H54 (cell line): ENCODE data around the gene OLIG1.

Experiments
- DNase-seq: peaks from one replicate; pipeline ENCODE4 v3.0.0; 2011; ENCODE audit warnings: low spot score, mixed read lengths; ENCODE audit not compliant: insufficient read length
- FAIRE-seq: peaks from 3 replicates; lab custom pipeline; 2011; peaks lifted over from hg19 to GRCh38; lab: Jason Lieb, UNC
- POLR2A ChIP-seq: IDR thresholded peaks from 2 replicates; pipeline ENCODE4 v1.6.1; 2011; ENCODE audit warnings: low read depth, mild to moderate bottlenecking, low read length

The OLIG1 gene

GRCh38 chr21:33026878-33027400 lies 43.0 kb upstream of the OLIG1 start:
- no peak for DNase-seq
- no peak for TF ChIP-seq POLR2A
- no peak for FAIRE-seq

GRCh38 chr21:33027401-33028286 lies 42.3 kb upstream of the OLIG1 start:
- FAIRE-seq (no peak), DNase-seq (no peak)
- TF ChIP-seq POLR2A = no peak

- no peak for TF ChIP-seq POLR2A
- DNase-seq (no peak), FAIRE-seq (no peak)
Measured at GRCh38 chr21:33028287-33028670, 41.7 kb upstream of the OLIG1 start.

- DNase-seq (no peak), FAIRE-seq (no peak)
Measured at GRCh38 chr21:33028773-33029384, 41.1 kb upstream of the OLIG1 start.

GRCh38 chr21:33029385-33029921 lies 40.5 kb upstream of the OLIG1 start:
- FAIRE-seq (no peak), DNase-seq (no peak)
- TF ChIP-seq POLR2A = no peak

More at GRCh38 chr21:33028773-33029384, 41.1 kb upstream of the OLIG1 start:
- no peak for TF ChIP-seq POLR2A

- DNase-seq (no peak), FAIRE-seq (no peak)
- no peak for TF ChIP-seq POLR2A
Measured at GRCh38 chr21:33029975-33030461, 39.9 kb upstream of the OLIG1 start.

- no peak for FAIRE-seq
- DNase-seq = no peak
- TF ChIP-seq POLR2A = no peak
Measured at GRCh38 chr21:33030633-33031032, 39.3 kb upstream of the OLIG1 start.

- no peak for FAIRE-seq
- DNase-seq = no peak
- no peak for TF ChIP-seq POLR2A
Measured at GRCh38 chr21:33031152-33031911, 38.6 kb upstream of the OLIG1 start.

- FAIRE-seq (no peak), DNase-seq (no peak)
- TF ChIP-seq POLR2A = no peak
Measured at GRCh38 chr21:33032434-33033047, 37.4 kb upstream of the OLIG1 start.

- FAIRE-seq (no peak), DNase-seq (no peak)
- no peak for TF ChIP-seq POLR2A
Measured at GRCh38 chr21:33033094-33033951, 36.6 kb upstream of the OLIG1 start.

GRCh38 chr21:33033961-33034413 lies 36.0 kb upstream of the OLIG1 start:
- no peak for TF ChIP-seq POLR2A
- DNase-seq (no peak), FAIRE-seq (no peak)

- FAIRE-seq = no peak
- no peak for DNase-seq
- TF ChIP-seq POLR2A = no peak
Measured at GRCh38 chr21:33035147-33035546, 34.8 kb upstream of the OLIG1 start.
